ENCODE data around the gene CST5.

DNA sequence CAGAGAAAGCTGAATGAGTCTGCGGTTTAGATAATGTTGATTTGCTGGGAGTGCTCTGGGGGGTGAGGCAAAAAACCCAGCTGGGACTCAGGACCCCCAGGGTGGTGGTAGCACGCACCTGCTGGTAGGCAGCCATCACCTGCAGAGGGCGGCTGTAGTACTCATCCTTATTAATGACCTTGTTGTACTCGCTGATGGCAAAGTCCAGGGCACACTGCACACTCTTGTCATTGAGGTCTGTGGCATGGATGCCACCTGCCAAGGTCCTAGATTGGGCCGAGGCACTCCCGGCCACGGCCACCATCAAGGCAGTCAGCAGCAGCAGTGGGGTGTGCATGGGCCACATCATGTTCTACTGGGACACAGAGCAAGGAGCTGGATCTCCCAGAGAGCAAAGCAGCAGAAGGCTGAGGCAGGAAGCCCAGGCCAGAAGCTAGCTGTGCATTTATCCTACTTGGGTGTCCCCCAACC, at the start of gene CST5:
- TF ChIP-seq, protein P1, sequence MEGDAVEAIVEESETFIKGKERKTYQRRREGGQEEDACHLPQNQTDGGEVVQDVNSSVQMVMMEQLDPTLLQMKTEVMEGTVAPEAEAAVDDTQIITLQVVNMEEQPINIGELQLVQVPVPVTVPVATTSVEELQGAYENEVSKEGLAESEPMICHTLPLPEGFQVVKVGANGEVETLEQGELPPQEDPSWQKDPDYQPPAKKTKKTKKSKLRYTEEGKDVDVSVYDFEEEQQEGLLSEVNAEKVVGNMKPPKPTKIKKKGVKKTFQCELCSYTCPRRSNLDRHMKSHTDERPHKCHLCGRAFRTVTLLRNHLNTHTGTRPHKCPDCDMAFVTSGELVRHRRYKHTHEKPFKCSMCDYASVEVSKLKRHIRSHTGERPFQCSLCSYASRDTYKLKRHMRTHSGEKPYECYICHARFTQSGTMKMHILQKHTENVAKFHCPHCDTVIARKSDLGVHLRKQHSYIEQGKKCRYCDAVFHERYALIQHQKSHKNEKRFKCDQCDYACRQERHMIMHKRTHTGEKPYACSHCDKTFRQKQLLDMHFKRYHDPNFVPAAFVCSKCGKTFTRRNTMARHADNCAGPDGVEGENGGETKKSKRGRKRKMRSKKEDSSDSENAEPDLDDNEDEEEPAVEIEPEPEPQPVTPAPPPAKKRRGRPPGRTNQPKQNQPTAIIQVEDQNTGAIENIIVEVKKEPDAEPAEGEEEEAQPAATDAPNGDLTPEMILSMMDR (conservative IDR thresholded peaks at IDR 0.05; ENCODE audit: low read depth in 2 of 2): no peak
- TF ChIP-seq EZH2phosphoT487 (IDR thresholded peaks at IDR 0.05; ENCODE audit: unreplicated experiment): no peak
- no peak for TF ChIP-seq EZH2 (IDR thresholded peaks at IDR 0.05; ENCODE audit: low read depth, unreplicated experiment)
- TF ChIP-seq, protein P2, sequence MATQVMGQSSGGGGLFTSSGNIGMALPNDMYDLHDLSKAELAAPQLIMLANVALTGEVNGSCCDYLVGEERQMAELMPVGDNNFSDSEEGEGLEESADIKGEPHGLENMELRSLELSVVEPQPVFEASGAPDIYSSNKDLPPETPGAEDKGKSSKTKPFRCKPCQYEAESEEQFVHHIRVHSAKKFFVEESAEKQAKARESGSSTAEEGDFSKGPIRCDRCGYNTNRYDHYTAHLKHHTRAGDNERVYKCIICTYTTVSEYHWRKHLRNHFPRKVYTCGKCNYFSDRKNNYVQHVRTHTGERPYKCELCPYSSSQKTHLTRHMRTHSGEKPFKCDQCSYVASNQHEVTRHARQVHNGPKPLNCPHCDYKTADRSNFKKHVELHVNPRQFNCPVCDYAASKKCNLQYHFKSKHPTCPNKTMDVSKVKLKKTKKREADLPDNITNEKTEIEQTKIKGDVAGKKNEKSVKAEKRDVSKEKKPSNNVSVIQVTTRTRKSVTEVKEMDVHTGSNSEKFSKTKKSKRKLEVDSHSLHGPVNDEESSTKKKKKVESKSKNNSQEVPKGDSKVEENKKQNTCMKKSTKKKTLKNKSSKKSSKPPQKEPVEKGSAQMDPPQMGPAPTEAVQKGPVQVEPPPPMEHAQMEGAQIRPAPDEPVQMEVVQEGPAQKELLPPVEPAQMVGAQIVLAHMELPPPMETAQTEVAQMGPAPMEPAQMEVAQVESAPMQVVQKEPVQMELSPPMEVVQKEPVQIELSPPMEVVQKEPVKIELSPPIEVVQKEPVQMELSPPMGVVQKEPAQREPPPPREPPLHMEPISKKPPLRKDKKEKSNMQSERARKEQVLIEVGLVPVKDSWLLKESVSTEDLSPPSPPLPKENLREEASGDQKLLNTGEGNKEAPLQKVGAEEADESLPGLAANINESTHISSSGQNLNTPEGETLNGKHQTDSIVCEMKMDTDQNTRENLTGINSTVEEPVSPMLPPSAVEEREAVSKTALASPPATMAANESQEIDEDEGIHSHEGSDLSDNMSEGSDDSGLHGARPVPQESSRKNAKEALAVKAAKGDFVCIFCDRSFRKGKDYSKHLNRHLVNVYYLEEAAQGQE (IDR thresholded peaks at IDR 0.05; ENCODE audit: unreplicated experiment): no peak
- TF ChIP-seq JUNB (IDR thresholded peaks at IDR 0.05; ENCODE audit: unreplicated experiment): no peak
- TF ChIP-seq, protein P3, sequence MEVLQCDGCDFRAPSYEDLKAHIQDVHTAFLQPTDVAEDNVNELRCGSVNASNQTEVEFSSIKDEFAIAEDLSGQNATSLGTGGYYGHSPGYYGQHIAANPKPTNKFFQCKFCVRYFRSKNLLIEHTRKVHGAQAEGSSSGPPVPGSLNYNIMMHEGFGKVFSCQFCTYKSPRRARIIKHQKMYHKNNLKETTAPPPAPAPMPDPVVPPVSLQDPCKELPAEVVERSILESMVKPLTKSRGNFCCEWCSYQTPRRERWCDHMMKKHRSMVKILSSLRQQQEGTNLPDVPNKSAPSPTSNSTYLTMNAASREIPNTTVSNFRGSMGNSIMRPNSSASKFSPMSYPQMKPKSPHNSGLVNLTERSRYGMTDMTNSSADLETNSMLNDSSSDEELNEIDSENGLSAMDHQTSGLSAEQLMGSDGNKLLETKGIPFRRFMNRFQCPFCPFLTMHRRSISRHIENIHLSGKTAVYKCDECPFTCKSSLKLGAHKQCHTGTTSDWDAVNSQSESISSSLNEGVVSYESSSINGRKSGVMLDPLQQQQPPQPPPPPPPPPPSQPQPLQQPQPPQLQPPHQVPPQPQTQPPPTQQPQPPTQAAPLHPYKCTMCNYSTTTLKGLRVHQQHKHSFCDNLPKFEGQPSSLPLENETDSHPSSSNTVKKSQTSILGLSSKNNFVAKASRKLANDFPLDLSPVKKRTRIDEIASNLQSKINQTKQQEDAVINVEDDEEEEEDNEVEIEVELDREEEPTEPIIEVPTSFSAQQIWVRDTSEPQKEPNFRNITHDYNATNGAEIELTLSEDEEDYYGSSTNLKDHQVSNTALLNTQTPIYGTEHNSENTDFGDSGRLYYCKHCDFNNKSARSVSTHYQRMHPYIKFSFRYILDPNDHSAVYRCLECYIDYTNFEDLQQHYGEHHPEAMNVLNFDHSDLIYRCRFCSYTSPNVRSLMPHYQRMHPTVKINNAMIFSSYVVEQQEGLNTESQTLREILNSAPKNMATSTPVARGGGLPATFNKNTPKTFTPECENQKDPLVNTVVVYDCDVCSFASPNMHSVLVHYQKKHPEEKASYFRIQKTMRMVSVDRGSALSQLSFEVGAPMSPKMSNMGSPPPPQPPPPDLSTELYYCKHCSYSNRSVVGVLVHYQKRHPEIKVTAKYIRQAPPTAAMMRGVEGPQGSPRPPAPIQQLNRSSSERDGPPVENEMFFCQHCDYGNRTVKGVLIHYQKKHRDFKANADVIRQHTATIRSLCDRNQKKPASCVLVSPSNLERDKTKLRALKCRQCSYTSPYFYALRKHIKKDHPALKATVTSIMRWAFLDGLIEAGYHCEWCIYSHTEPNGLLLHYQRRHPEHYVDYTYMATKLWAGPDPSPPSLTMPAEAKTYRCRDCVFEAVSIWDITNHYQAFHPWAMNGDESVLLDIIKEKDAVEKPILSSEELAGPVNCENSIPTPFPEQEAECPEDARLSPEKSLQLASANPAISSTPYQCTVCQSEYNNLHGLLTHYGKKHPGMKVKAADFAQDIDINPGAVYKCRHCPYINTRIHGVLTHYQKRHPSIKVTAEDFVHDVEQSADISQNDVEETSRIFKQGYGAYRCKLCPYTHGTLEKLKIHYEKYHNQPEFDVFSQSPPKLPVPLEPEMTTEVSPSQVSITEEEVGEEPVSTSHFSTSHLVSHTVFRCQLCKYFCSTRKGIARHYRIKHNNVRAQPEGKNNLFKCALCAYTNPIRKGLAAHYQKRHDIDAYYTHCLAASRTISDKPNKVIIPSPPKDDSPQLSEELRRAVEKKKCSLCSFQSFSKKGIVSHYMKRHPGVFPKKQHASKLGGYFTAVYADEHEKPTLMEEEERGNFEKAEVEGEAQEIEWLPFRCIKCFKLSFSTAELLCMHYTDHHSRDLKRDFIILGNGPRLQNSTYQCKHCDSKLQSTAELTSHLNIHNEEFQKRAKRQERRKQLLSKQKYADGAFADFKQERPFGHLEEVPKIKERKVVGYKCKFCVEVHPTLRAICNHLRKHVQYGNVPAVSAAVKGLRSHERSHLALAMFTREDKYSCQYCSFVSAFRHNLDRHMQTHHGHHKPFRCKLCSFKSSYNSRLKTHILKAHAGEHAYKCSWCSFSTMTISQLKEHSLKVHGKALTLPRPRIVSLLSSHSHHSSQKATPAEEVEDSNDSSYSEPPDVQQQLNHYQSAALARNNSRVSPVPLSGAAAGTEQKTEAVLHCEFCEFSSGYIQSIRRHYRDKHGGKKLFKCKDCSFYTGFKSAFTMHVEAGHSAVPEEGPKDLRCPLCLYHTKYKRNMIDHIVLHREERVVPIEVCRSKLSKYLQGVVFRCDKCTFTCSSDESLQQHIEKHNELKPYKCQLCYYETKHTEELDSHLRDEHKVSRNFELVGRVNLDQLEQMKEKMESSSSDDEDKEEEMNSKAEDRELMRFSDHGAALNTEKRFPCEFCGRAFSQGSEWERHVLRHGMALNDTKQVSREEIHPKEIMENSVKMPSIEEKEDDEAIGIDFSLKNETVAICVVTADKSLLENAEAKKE (CRISPR knock-in tag; IDR thresholded peaks at IDR 0.05): no peak
- TF ChIP-seq ZNF114 (CRISPR knock-in tag; IDR thresholded peaks at IDR 0.05): no peak
- TF ChIP-seq POLR2AphosphoS5 (IDR thresholded peaks at IDR 0.05; ENCODE audit: low read depth): no peak
- TF ChIP-seq, protein P4, sequence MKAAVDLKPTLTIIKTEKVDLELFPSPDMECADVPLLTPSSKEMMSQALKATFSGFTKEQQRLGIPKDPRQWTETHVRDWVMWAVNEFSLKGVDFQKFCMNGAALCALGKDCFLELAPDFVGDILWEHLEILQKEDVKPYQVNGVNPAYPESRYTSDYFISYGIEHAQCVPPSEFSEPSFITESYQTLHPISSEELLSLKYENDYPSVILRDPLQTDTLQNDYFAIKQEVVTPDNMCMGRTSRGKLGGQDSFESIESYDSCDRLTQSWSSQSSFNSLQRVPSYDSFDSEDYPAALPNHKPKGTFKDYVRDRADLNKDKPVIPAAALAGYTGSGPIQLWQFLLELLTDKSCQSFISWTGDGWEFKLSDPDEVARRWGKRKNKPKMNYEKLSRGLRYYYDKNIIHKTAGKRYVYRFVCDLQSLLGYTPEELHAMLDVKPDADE (IDR thresholded peaks at IDR 0.05): no peak
- no peak for TF ChIP-seq CREB1 (CRISPR knock-in tag; IDR thresholded peaks at IDR 0.05; ENCODE audit: low read depth)
- TF ChIP-seq ZNF331 (CRISPR knock-in tag; IDR thresholded peaks at IDR 0.05; ENCODE audit: low read depth): no peak
- TF ChIP-seq STAT1 (IDR thresholded peaks at IDR 0.05; ENCODE audit: unreplicated experiment): no peak
- no peak for TF ChIP-seq NANOG (IDR thresholded peaks at IDR 0.05; ENCODE audit: borderline replicate concordance)
